ENCODE data around the gene TMEM187.

DNA sequence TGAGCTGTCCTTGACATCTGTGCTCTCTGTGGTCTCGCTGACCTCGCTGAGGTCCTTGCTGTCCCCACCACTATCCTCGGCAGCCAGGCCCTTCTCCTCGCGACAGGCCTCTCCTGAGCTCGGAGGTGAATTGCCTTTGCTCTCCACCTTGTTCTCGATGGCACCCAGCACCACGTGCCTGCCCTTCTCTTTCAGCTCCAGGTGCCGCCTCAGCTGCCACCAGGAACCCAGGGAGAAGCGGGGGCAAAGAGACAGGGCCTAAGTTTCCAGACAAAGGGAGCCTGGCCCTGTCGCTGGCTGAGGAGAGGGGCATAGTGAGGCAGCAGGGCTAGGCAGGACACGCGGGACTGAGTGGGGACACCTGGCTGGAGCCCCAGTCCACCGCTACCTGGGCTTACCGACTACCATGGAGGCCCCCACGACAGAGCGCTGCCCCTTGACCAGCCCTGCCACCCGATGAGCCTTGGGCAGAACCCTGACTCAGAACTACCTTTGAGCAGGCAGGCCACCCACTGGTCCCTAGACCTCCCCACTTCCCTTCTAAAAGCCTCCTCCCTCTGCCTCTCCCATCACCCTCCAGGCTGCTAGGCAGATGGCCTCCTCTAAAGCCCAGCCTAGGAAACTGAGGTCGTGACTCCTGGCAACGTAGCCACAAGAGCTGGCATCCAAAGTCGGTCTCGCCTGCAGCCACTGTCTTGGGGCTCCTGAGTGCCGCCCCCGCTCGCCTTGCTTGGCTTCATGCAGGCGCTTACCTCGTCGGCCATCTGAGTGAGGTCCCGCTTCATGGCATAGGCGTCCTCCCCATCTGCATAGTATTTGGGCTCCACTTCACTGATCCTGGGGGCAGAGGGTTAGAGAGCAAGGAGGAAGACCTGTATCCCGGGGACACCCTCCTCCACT is 42.3 kb upstream of the TMEM187 start:
- TF ChIP-seq, protein P1, sequence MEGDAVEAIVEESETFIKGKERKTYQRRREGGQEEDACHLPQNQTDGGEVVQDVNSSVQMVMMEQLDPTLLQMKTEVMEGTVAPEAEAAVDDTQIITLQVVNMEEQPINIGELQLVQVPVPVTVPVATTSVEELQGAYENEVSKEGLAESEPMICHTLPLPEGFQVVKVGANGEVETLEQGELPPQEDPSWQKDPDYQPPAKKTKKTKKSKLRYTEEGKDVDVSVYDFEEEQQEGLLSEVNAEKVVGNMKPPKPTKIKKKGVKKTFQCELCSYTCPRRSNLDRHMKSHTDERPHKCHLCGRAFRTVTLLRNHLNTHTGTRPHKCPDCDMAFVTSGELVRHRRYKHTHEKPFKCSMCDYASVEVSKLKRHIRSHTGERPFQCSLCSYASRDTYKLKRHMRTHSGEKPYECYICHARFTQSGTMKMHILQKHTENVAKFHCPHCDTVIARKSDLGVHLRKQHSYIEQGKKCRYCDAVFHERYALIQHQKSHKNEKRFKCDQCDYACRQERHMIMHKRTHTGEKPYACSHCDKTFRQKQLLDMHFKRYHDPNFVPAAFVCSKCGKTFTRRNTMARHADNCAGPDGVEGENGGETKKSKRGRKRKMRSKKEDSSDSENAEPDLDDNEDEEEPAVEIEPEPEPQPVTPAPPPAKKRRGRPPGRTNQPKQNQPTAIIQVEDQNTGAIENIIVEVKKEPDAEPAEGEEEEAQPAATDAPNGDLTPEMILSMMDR (IDR thresholded peaks at IDR 0.05; ENCODE audit: borderline replicate concordance, extremely low read depth, low read length, poor library complexity, severe bottlenecking), result no peak
- no peak for TF ChIP-seq EZH2 (IDR thresholded peaks at IDR 0.05; ENCODE audit: borderline replicate concordance, low read depth, low read length, severe bottlenecking)

Data from DND-41 (cell line).